Ascending aorta (tissue), 2 donors: ENCODE results near the gene ISLR2. TPM values are rescaled to one million over a fixed set of nuclear protein-coding genes. Genes with fewer than 3 reads are reported as not detected.

ENCODE experiments used
- DNase-seq, 2 donors: peaks; one replicate each; pipeline ENCODE4 v3.0.0-alpha.2; 2019; ENCODE audit warnings: low spot score in 2 of 2
- H3K27ac ChIP-seq, 2 donors: fragments of 200-600 bp; sonication (generic); one replicate each; pipeline ENCODE4 v1.5.1; 2016 to 2017; ENCODE audit warnings: mild to moderate bottlenecking in 1 of 2
- H3K27me3 ChIP-seq: fragments of 200-600 bp; sonication (generic); one replicate; pipeline ENCODE4 v1.5.1; 2017
- H3K36me3 ChIP-seq, 2 donors: fragments of 200-600 bp; sonication (generic); one replicate each; pipeline ENCODE4 v1.5.1; 2016
- H3K4me1 ChIP-seq, 2 donors: fragments of 200-600 bp; sonication (generic); one replicate each; pipeline ENCODE4 v1.5.1; 2016 to 2017; ENCODE audit warnings: mild to moderate bottlenecking in 1 of 2
- H3K4me3 ChIP-seq, 2 donors: fragments of 200-600 bp; sonication (generic); one replicate each; pipeline ENCODE4 v1.5.1; 2016 to 2017; ENCODE audit warnings: mild to moderate bottlenecking in 1 of 2
- H3K9me3 ChIP-seq, 2 donors: fragments of 200-600 bp; sonication (generic); one replicate each; pipeline ENCODE4 v1.5.1; 2016
- CTCF ChIP-seq, 3 experiments: fragments of 200-600 bp in 2 of 3; fragments of 450-650 bp in 1 of 3; sonication (generic) in 2 of 3; IDR thresholded peaks; one replicate each; pipeline ENCODE4 v1.5.1; 2016 to 2019; ENCODE audit warnings: antibody characterized with exemption in 3 of 3, mild to moderate bottlenecking in 1 of 3, moderate library complexity in 1 of 3
- intact Hi-C: fragments of 100-400 bp; cut with DNase I; formaldehyde crosslinking; loops from one replicate; pipeline ENCODE4 v1.15.1; 2023
- total RNA-seq: library from RNA; depleted of rRNA; stranded (reverse); fragments of >200 nt; gene quantifications from one replicate; pipeline ENCODE4 v1.1.0, GENCODE V29; 2016

ISLR2 gene
- total RNA-seq, 1 donor from 2014 or later: 0.64 TPM

DNA sequence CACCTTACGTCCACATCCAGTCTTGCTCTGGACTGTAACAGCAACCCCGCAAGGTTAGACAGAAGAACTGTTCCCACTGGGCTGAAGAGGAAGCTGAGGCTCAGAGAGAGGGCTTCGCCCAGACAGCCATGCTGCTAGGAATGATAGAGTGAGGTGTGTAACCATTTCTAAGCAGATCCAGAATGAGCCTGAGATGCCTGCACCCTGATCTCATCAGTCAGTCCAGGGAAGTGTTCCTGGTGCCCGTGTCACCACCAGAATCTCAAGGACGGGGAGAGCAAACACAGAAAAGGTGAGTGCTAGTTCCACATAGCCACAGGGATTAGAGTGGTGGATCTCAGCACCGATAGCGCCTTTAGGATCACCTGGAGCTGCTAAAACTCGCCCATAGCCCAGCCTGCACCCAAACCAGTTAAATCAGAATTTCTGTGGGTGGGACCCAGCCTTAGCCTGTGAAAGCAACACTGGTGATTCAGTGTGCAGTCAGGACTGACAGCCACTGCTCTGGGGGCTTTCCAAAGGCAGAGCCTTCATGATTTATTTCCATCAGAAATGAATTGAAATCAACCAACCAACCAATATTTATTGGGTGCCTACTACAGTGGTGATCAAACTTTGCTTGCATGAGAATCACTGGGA lies 55.4 kb downstream of the ISLR2 start:
- no peak for TF ChIP-seq CTCF (IDR thresholded peaks at IDR 0.05)
- Histone ChIP-seq H3K27me3 (no peaks in the 10 kb centered on the region), H3K4me1 (peaks cover 0 to under 1% of the 10 kb centered on the region in 2 donors), H3K27ac (no peak overlapping the region), H3K9me3 (no peaks in the 10 kb centered on the region), H3K4me3 (no peak overlapping the region), H3K36me3 (no peaks in the 10 kb centered on the region)
- no peak for DNase-seq
- intact Hi-C loops: no loop called here

Other genes starting within 250 kb of the ISLR2 start
- gene LOXL1, start 204.1 kb upstream of the ISLR2 start, total RNA-seq: 260 TPM
- 15.3 TPM for gene STOML1, start 138.3 kb upstream of the ISLR2 start, total RNA-seq
- gene PML, start 135.9 kb upstream of the ISLR2 start, total RNA-seq: 227 TPM
- gene GOLGA6A, start 48.0 kb upstream of the ISLR2 start, total RNA-seq: not detected
- 211 TPM for gene ISLR, start 43.1 kb downstream of the ISLR2 start, total RNA-seq
- gene STRA6, start 72.2 kb downstream of the ISLR2 start, total RNA-seq: not detected
- gene CCDC33, start 105.7 kb downstream of the ISLR2 start, total RNA-seq: not detected
- gene CYP11A1, start 237.1 kb downstream of the ISLR2 start, total RNA-seq: 62.4 TPM